Activated CD4-positive, alpha-beta T cell treated with anti-CD3 and anti-CD28 coated beads, Interleukin-2, amount 50 U/mL, for 48 hours (primary cell): ENCODE data around the gene SPRY4.
"Not testable (repeated sequence)": the region's sequence is repeated elsewhere in the genome, so short reads cannot be mapped to it uniquely, and the experiment has no call there.

Source experiments
- DNase-seq, 2 experiments: peaks; one replicate each; pipeline ENCODE4 v3.0.0-alpha.2; 2020

Gene SPRY4

DNA sequence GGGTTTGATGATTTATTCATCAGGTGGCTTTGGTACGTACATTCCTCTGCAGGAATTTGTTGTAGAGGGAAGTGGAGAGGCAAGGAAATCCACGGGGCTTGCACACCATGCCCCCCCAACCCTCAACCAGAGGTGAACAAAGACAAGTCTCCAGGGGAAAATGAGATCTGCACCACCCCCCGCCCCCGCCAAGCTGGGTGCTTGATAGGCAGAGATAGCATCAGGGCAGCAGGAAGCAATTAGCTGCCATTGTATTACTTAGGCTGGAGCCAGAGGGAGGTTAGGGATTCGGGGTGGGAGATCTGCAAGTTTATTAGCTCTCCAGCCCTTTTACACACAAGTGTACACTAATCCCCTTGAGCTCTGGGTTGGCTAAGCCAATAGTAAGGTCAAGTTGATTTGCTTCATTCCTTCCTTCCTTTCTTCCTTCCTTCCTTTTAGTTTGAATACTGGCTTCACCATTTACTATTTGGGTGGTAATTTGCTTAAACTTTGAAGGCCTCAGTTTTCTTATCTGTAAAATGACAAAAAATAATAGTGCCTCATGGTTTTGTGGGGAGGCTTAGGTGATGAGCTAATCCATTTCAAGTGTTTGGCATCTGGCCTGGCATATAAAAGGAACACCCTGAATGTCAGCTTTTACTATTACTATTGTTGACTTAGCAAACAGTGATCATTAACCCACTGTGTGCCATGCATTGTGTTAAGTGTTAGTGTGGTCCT lies 34.1 kb downstream of the SPRY4 start:
- no peak for DNase-seq

DNA sequence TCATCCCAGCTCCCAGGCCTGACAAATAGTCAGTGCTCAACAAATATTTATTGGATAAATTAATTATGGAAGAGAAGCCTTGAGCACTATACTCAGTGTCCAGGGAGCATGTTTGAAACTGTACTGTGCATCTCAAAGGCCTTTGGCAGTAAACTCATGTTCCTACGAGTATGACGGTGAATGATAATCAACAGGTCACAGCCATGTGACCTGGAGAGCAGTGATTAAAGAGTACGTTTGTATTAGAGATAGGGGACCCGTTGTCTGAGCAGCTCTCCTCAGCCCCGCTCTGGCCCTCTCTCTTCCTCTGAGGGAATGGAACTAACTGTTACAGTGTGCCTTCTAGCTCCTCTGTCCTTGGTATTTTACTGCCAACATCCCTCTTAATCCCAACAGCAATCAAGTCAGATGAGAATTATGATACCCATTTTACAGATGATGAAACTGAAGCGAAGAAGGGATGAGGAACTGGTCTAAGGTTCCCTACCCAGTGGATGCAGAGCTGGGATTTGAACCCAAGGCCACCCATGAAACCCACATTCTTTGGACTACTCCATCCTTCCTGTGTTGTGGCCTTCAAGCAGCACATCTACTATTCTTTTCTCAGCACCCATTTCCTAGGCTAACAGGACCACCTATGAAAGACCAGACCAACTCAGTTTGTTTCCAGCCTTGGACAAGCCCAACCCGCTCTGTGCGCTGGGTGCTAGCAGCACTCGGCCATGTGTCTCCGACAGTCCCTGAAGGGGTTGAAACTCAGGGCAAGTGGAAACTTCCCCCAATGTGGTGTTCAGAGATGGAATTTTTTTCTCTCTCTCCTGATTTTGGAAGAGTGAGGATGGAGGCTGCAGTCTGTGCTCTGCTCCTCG lies 34.9 kb downstream of the SPRY4 start:
- DNase-seq, result no peak

DNA sequence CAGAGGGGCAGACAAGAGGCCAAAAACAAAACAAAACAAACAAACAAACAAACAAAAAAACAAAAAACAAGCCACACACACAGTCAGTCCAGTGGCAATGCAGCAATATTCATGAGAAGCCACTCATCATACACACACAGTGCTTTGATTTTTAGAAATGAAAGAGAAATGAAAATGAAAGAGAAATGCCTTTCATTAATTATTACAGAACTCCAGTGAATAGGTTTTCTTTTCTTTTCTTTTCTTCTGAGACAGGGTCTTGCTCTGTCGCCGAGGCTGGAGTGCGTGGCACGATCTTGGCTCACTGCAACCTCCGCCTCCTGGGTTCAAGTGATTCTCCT lies 36.9 kb downstream of the SPRY4 start:
- DNase-seq, result no peak

DNA sequence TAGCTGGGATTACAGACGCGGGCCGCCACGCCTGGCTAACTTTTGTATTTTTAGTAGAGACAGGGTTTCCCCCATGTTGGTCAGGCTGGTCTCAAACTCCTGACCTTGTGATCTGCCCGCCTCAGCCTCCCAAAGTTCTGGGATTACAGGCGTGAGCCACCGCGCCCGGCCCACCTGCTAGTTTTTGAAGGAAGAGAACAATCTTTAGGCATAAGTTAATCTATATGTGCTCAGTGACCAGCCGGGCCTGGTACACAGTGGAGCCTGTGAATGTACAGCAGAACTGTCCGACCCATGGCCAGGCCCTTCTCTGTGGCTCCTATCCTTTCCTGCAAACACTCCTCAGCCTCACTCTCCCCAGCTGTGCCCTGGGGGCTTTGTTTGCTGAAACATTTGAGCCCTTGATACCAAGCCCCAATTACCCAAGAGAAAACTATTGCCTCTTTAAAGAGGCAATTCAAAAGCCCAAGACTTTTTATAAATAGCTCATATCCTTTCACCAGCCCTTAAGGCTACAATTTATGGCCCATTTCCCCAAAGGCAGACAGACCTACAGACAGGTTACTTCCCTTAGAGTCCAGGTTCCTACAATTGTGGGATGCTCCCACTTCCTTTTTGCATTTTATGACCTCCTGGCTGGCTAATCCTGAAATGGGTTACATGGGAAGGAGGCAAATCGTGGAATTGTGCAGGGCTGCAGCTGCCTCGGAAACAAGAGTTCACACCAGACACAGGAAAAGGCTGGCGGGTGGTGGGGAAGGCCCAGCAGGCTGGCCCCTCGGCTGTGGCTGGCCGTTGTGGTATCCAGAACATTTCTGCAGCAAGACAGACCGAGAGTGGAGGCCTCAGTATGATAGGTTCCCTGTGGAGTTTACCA lies 37.5 kb downstream of the SPRY4 start:
- DNase-seq, result no peak

DNA sequence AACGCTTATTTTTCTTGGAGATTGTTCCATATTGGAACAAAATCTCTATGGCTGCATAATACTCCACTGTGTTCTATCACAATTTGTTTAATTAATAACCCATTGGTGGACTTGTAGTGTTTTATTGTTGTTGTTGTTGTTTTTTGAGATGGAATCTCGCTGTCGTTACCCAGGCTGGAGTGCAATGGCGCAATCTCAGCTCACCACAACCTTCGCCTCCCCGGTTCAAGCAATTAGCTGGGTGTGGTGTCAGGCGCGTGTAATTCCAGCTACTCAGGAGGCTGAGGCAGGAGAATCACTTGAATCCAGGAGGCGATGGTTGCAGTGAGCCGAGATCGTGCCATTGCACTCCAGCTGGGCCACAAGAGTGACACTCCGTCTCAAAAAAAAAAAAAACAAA lies 38.7 kb downstream of the SPRY4 start:
- no peak for DNase-seq

DNA sequence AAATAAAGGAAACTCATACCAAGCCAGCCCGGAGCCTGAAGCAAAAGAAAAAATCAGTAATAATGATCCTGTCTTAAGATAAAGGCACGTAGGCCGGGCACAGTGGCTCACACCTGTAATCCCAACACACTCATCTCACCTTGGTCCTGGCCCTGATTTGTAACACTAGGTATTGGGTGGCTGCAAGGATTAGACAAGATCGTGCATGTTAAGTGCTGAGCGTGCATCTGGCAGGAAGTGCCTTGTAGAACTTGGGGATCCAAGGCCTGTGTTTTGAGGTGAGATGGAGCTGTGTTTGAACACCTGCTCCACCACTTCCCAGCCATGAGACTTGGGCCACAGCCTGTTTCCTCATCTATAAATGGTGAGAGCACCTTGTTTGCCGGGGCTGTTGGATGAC lies 41.5 kb downstream of the SPRY4 start:
- no peak for DNase-seq

DNA sequence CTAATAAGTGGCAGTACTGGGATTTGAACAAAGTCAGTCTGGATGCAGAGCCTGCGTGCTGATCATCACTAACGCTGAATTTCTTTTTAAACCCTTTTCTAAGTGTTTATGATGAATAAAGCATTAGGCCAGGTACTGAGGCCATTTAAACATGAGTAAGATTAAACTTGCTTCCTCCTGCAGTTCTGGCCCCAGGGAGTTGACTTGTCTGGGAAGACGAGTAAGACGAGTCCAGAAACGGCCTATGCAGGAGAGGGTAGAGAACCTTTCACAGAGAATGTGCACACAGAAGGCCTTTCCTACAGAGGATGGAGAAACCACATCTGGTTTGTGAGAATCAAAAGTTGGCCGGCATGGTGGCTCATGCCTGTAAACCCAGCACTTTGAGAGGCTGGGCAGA lies 42.9 kb downstream of the SPRY4 start:
- no peak for DNase-seq

DNA sequence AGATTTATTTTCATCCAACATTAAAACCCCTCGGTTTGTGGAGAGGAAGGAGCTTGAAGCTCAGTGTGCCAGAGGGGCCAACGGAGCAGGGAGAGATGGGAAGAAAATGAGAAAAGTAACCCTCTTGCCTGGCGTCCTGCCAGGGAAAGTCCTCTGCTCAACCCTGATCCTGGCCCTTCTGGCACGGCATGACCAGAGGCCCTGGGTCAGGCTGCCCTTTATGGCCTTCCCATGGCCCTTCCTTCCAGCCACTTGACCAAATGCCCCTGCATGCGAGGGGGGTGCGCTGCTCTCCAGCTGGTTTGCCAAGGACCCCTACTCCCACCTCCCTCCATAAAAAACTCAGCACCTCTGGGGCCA lies 43.8 kb downstream of the SPRY4 start:
- no peak for DNase-seq

DNA sequence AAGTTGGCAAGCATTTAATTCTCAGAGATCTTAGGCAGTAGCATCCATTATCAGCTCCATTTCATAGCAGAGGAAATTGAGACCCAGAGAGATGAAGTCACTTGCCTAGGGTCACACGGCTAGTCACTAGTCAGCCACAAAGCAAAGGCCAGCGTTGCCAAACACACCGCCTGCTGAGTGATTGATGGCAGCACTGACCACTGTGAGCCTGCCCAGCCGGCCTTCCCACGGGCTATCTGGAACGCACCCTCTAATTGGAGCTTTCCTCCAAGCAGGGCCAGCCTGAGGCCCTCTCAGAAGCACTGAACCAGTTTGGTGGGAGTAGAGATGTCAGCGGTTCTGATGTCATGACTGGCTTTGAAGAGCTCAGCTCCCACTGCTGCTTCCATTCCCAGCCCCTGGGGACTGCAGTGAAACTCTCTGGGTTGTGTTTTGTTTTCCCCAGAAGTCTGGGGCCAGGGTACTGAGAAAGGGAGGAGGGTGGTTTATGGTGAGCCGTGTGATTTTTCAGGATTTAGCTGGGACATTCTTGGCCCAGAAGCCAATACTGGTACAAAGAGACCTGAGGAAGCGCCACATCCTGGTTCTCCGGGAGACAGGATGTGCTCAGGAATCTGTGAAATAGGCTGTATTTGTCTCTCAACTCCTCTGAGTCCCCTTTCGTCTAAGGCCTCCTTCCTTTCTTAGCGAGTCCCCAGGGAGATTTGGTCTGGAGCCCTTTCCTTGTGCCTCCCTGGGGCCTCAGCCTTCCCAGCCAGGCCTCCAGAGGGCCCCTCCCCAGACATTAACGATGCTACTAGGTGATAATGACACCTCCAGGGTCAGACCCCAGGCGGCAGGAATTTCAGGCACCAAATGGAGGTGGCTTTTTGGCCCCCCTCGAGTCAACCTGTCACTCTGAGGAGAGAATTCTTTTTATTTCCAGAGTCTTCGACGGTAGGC lies 44.5 kb downstream of the SPRY4 start:
- no peak for DNase-seq

DNA sequence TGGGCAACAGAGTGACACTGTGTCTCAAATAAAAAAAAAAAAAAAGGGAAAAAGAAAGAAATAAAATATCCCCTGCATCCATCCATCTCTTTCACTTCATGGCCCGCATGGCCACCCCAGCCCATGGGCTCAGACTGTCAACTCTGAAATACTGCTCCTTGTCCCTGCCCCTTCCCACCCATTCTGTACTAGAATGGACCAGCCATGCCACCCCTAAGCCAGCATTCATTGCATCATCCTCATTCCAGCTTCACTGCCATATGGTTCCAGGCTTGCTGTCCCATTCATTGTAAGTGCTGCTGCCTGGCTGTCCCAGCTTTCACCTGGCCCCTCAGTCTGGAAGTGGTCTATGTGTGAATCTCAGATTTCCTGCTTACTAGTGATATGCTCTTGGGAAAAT lies 46.2 kb downstream of the SPRY4 start:
- no peak for DNase-seq

DNA sequence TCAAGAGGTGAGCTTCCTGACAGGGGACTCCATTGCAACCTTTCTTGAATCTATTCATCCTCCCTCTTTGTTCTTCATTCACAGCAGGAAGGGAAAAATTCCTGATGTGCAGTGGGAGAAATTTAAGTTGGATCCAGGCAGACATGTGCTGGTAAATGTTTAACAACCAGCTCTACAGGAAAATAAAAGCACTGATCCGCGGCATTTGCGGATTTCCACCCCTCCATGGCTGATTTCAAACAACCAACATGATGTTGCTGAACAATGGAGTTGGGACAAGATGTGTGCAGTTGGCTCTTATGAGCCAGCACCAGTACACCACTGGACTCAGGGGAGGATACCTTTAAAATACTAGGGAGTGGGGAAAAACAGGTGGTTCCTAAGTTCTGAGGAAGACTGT lies 47.0 kb downstream of the SPRY4 start:
- no peak for DNase-seq

DNA sequence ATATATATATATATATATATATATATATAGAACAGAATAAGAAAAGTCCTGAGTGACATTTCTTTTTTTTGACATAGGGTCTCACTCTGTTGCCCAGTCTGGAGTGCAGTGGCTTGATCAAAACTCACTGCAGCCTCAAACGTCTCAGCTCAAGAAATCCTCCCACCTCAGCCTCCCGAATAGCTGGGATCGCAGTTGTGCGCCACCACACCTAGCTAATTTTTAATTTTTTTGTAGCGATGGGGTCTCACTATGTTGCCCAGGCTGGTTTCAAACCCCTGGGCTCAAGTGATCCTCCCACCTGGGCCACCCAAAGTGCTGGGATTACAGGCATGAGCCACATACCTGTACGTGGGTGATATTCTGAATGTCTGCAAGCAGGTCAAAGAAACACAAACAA lies 48.3 kb downstream of the SPRY4 start:
- no peak for DNase-seq

DNA sequence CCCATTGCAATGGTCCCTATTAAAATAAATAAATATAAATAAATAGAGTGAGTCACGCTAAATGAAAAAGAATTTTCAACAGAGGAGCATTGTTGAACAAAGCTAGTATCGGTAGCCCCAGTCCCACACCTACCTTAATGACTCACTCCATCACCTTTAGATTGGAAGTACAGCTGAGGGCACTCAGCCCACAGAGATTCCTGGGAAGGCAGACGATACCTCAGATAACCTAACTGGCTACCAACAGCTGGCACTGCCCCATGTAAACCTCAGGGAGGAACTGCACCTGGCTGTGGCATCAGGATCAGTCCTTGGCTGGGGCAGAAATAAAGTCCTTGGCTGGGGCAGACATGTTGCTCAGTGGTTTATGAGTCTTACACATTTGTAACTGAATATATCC lies 49.3 kb downstream of the SPRY4 start:
- DNase-seq, result no peak

DNA sequence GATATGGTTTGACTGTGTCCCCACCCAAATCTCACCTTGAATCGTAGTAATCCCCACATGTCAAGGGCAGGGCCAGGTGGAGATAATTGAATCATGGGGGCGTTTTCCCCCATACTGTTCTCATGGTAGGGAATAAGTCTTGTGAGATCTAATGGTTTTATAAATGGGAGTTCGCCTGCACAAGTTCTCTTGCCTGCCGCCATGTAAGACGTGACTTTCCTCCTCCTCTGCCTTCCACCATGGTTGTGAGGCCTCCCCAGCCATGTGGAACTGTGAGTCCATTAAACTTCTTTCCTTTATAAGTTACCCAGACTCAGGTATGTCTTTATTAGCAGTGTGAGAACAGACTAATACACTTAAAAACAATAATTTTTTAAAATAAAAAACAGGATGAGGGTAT lies 52.2 kb downstream of the SPRY4 start:
- not testable (repeated sequence) for DNase-seq

DNA sequence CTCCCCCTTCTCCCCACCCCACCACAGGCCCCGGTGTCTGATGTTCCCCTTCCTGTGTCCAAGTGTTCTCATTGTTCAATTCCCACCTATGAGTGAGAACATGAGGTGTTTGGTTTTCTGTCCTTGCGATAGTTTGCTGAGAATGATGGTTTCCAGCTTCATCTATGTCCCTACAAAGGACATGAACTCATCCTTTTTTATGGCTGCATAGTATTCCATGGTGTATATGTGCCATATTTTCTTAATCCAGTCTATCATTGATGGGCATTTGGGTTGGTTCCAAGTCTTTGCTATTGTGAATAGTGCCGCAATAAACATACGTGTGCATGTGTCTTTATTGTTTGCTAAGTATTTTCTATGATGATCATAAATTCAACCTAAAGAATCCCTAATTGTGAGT lies 60.7 kb downstream of the SPRY4 start:
- not testable (repeated sequence) for DNase-seq

DNA sequence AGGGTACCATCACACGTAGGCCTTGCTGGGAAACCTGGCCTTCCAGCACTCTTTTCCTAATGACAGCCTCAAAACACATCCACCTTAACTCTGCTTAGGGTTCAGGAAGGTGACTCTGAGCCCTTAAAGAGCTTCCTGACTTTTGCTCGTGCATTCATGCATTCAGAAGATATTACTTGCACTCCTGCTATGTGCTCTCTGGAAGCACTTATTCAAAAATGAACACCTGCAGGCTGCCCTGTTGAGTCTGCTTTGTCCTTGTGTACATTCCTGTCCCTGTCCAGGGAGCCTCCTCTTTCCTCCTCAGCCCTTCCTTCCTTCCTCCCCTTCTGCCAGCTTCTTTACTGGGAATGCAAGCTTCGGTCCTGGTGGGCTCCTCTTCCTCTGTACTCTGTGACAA lies 61.5 kb downstream of the SPRY4 start:
- DNase-seq, result no peak

DNA sequence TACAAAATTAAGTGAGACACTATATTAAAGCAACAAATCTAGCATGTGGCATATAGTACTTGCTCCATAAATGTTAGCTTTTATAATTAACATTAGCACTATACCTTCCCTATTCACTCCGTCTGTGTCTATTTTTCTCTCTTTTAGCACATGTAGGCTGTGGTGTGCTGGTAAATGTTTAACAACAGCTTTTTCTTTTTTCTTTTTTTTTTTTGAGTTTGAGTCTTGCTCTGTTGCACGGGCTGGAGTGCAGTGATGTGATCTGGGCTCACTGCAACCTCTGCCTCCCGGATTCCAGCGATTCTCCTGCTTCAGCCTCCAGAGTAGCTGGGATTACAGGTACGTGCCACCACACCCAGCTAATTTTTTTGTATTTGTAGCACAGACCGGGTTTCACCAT lies 62.1 kb downstream of the SPRY4 start:
- DNase-seq, result no peak
